ENCODE measurements around the gene NFIB. TPM values are rescaled to one million over a fixed set of nuclear protein-coding genes. Genes with fewer than 3 reads are reported as not detected.

Gene NFIB
- total RNA-seq, 1 donor from 2014 or later: 99.9 TPM

GRCh38 chr9:14170392-14170931 lies 143.5 kb downstream of the NFIB start:
- TF ChIP-seq CTCF (IDR thresholded peaks at IDR 0.05): no peak
- H3K4me3 ChIP-seq: no peak overlapping the region

GRCh38 chr9:14168381-14168780 lies 145.6 kb downstream of the NFIB start:
- H3K27ac ChIP-seq: no peak overlapping the region
- intact Hi-C loops (cut with DNase I): no loop called here

More at GRCh38 chr9:14170392-14170931, 143.5 kb downstream of the NFIB start:
- Histone ChIP-seq H3K9me3 (no peaks in the 10 kb centered on the region), H3K4me1 (peaks cover 0 to 13% of the 10 kb centered on the region in 2 donors), H3K27me3 (no peaks in the 10 kb centered on the region), H3K36me3 (no peaks in the 10 kb centered on the region), H3K27ac (no peak overlapping the region)
- no peak for DNase-seq (ENCODE audit: low spot score in 2 of 2)
- intact Hi-C loops (cut with DNase I): no loop called here

GRCh38 chr9:14165376-14166035 lies 148.4 kb downstream of the NFIB start:
- Histone ChIP-seq H3K36me3 (no peaks in the 10 kb centered on the region), H3K9me3 (no peaks in the 10 kb centered on the region), H3K27me3 (no peaks in the 10 kb centered on the region), H3K4me1 (peaks cover 0 to 12% of the 10 kb centered on the region in 2 donors), H3K27ac (no peak overlapping the region), H3K4me3 (no peak overlapping the region)
- no peak for DNase-seq (ENCODE audit: low spot score in 2 of 2)
- intact Hi-C loops (cut with DNase I): no loop called here
- no peak for TF ChIP-seq CTCF (IDR thresholded peaks at IDR 0.05)

More at GRCh38 chr9:14168381-14168780, 145.6 kb downstream of the NFIB start:
- Histone ChIP-seq H3K4me3 (no peak overlapping the region), H3K4me1 (peaks cover 0 to 18% of the 10 kb centered on the region in 2 donors), H3K36me3 (no peaks in the 10 kb centered on the region), H3K27me3 (no peaks in the 10 kb centered on the region), H3K9me3 (no peaks in the 10 kb centered on the region)
- DNase-seq (ENCODE audit: low spot score in 2 of 2): no peak
- TF ChIP-seq CTCF (IDR thresholded peaks at IDR 0.05): no peak

DNA sequence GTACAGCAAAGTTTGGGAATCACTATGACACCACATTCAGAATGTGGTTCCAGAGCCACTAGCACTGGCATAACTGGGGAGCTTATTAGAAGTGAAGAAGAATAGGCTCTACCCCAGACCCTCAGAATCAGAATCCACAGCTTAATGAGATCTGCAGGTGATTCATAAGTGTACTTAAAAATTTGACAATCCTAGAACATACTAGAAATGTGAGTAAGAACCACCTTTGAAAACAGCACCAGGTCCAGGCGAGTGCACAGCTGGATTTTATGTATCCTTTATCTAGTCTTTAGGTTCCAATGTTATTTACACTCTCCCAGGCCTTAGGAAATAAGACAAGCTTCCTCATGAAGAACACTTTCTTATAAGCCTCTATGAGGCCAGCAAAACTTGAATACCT lies 149.0 kb downstream of the NFIB start:
- no peak for TF ChIP-seq CTCF (IDR thresholded peaks at IDR 0.05)
- intact Hi-C loops (cut with DNase I): no loop called here
- no peak overlapping the region for H3K27ac ChIP-seq

DNA sequence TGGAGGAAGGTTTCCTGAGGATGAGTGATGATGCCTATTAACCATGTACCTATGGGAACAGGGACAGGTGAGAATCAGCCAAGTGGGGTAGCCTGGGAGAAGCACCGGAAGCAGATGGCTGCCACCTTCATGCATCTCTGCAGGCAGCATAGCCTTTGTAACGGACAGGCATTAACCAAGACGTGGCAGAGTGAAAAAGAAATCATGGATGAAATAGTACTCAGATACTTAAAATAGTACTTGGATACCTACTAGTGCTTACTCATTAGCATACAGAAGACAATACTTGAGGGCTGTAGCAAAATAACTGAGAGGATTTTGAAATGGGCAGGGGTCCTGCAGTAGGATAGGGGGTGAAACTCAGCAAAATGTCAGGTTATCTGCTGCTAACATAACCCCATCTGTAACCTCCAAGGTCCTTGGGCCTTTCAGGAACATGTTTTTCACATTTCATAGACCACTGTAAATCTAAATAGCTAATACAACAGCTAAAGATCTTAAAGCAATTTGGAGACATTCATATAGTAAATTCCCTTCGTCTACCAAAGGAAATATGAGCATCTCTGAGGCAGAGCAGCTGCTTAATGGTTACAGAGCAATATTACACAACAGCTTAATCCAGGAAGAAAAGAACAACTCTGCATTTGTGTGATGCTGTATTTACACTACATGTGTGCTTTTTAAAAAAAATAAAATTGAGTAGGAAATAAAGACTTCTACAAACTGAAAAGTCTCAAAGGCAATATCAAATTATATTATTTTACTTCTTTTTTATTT lies 154.3 kb downstream of the NFIB start:
- no peak for DNase-seq (ENCODE audit: low spot score in 2 of 2)
- intact Hi-C loops (cut with DNase I): no loop called here
- Histone ChIP-seq H3K27me3 (no peaks in the 10 kb centered on the region), H3K4me1 (peaks cover 0 to 16% of the 10 kb centered on the region in 2 donors), H3K9me3 (no peaks in the 10 kb centered on the region), H3K36me3 (no peaks in the 10 kb centered on the region), H3K27ac (no peak overlapping the region), H3K4me3 (no peak overlapping the region)
- TF ChIP-seq CTCF (IDR thresholded peaks at IDR 0.05): no peak

More for the DNA sequence above, 149.0 kb downstream of the NFIB start:
- no peak for DNase-seq (ENCODE audit: low spot score in 2 of 2)
- Histone ChIP-seq H3K27me3 (no peaks in the 10 kb centered on the region), H3K4me1 (peaks cover 0 to 13% of the 10 kb centered on the region in 2 donors), H3K36me3 (no peaks in the 10 kb centered on the region), H3K9me3 (no peaks in the 10 kb centered on the region), H3K4me3 (no peak overlapping the region)
